NOMO-1 treated with DMSO at 0.1 percent for 48 hours (cell line): Measurements from ENCODE around the gene ITPR1.
A peak's percentile ranks its signal among the peaks of the same experiment; 100 is the strongest.
"Not testable (repeated sequence)": the region's sequence is repeated elsewhere in the genome, so short reads cannot be mapped to it uniquely, and the experiment has no call there.

Source experiments
- DNase-seq: peaks from one replicate; lab custom pipeline; 2025; ENCODE audit not compliant: unreplicated experiment; lab: John Stamatoyannopoulos, UW

ITPR1 gene

GRCh38 chr3:4493014-4493940 is at the start of gene ITPR1:
ITPR1 (plus strand) TSS chr3:4493348; CDS start chr3:4516492, 23,144 bp downstream.
- peak; percentile 99 for DNase-seq

GRCh38 chr3:4447295-4447999 is 45.7 kb upstream of the ITPR1 start:
- no peak for DNase-seq

DNA sequence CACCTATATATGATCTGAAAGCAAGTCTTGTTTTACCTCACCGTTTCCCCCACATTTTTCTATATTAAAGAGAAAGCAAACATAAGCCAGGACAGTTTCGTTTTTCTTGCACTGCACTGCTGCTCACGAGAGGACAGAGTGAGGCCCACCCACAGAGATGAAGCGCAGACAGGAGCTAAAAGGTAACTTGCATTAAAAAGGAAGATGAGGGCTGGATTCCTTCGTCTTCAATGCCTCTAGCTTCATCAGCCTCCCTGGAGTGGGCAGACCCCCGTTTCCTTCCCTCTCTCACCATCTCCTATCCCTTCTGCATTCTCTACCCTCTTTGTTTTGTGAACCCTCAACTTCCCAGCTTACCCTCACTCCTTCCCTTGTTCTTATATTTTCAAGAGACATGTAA is 45.0 kb upstream of the ITPR1 start:
- no peak for DNase-seq

DNA sequence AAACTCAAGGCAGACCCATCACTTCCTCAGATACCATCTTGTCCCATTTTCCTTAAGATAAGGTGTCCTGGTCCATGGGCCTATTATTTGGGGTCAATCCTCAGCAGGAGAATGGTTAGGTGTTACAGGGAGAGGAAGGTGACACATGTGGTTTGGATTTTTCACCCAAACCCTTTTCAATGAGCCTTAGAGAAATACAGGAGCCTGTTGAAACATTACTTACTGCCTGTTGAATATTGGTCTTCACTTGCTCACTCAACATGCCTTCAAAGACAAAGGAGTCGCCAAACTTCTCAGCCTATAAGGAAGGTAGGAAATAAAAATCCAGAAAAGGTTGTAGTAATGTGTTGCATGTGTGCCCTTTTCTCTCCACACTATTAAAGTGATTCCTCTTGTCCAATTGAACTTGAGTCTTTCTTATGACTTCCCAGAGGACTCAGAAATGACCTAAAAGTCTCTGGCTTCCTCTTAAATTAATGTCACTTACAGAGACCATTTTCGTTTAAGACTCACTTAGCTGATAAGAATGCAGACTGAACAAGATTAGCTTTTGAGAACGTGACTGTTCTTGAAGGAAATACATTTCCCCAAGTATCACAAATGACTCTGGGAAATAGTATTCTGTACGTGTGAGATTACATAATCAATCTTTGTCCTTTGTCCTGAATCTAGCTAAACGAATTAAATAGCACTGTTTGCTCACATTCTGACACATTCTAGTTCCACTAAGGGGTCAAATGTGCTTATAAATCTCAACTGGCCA is 43.9 kb upstream of the ITPR1 start:
- DNase-seq = no peak

DNA sequence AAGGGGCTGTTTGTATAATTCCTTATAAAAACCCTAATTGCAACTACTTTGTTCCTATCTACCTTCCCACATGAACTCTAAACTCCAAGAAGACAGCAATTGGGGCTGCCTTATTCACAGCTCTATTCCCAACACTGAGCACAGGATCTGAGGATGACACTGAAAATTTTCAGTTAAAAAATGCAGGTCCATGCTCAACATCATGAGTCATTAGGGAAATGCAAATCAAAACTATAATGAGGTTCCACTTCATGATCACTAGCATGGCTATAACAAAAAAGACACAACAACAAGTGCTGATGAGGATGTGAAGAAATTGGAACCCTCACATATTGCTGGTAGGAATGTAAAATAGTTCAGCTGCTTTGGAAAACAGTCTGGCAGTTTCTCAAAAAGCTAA is 39.0 kb upstream of the ITPR1 start:
- no peak for DNase-seq

DNA sequence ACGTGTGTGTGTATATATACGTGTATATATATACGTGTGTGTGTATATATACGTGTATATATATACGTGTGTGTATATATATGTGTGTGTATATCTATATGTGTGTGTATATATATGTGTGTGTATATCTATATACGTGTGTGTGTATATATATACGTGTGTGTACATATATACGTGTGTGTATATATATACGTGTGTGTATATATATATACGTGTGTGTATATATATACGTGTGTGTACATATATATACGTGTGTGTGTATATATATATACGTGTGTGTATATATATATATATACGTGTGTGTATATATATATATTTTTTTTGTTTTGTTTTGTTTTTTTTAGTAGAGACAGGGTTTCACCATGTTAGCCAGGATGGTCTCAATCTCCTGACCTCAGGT is 36.4 kb upstream of the ITPR1 start:
- DNase-seq = not testable (repeated sequence)

- DNase-seq = no peak
Observed at GRCh38 chr3:4458961-4459360, 34.2 kb upstream of the ITPR1 start.

DNA sequence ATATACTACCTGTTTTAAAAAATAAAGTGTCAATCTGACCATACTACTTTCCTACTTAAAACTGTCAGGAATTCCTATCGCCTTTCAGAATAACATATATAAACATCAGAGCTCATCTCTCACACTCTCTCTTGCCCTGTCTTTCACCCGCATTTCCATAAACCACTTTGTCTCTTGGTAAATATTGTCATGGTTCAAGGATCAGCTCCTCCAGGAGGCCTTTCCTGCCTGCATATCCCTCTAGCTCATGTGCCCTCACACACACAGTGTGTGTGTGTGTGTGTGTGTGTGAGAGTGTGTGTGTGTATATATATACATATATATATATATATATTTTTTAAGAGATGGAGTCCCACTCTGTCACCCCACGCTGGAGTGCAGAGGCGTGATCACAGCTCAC is 32.8 kb upstream of the ITPR1 start:
- no peak for DNase-seq

DNA sequence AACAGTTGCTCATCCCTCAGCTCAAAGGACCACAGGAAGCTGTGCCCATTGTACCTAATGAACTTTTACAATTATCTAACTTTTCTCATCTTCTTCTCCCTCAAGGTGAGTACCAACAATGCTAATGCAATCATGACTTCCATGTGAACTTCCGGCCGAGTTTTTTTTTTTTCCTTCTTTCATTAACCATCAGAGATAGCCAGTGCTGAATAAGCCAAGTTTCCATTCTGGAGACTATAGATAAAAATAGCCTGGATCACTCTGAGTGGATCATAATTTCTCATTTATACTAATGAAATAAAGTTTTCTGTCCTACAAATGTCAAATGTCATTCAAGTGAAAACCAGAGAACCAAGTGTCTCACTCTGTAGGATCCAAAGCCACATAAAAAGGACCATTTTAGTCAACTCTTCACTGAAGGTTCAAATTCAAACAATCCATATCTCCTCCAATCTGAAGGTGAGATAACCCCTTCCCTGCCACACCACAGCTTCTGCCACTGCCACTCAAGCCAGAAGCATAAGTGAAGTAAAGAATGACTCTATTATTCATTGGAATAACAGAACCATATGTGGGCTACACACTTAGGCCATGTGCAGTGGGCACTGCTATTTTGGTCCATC is 31.6 kb upstream of the ITPR1 start:
- no peak for DNase-seq

DNA sequence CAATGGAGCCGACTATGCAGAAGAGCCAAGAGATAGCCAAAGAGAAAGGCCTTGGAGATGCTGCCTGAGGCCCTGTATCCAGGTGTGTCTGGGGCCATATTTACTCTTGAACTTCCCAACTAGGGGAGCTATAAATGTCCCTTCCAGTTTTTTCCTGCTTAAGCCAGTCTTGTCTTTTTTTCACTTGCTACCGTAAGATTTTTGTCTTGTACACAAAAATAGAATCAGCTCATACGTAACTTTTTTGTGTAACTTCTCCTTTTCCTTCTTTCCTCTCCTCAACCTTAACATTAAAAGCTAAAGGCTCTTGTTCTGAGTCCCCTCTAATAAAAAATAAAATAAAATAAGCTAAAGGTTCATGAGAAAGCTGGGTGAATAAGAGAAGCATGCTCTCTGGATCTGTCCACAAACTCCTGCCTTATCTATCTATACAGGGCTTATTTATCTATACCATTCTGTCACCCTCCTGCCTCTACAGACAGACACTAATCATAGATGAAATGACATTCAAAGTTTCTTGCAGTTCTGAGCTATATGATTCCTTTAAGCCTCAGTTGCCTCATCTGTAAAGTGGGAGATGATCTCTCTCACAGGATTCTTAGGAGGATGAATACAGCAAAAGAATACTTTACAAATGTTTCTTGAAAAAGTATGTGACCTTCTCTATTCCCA is 30.6 kb upstream of the ITPR1 start:
- DNase-seq = peak; percentile 57

- no peak for DNase-seq
Observed at GRCh38 chr3:4464576-4464975, 28.6 kb upstream of the ITPR1 start.

DNA sequence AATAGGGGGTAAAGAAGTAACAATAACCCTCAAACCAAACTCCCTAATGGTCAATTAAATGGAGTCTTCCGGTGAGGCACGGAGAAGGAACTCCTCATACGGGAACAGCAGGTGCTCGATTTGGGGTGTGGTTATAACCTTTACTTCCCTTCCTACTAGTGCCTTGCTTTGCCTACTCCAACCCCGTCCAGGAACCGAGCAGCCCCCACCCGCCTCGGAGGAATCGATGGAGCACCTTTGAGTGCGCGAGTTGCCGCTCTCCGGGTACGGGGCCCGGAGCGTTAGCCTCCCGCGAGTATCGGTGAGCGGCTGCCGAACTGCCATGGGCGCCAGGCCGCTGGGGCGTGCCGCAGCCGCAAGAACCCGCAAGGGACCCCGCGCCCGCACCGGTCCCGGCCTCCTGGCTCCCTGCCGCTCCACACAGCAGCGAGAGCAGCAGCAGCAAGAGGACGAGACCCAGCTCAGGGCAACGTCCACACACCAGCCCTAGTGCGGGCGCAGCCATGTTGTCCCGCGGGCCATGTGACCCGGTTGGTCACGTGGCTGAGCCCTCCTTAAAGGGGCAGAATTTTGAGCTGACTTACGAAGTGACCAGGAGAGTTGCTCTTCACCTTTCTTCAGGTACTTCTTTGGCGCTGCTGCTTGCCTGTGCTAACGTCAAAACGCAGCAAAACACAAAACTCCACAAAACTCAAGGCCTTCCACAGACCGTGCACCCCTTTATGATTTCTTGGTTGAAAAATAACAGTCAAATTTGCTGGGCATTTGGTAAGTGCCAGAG is 26.2 kb upstream of the ITPR1 start, which contains the start of gene SUMF1:
Gene SUMF1, minus strand, starts transcription at position 529 of the 781 bp plus-strand sequence. Its CDS starts 24 bp downstream, at position 505.
- DNase-seq = peak; percentile 53

DNA sequence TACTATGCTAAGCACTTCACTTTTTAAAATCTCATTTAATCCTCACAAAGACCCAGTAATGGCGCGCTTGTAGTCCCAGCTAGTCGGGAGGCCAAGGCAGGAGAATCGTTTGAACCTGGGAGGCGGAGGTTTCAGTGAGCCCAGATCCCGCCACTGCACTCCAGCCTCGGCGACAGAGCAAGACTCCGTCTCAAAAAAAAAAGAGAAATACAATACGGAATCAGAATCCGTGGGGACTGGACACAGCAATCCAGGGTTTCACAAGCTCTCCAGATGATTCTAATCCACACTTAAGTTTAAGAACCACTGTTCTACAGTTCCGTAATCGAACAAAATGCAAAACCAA is 25.7 kb upstream of the ITPR1 start:
- no peak for DNase-seq

DNA sequence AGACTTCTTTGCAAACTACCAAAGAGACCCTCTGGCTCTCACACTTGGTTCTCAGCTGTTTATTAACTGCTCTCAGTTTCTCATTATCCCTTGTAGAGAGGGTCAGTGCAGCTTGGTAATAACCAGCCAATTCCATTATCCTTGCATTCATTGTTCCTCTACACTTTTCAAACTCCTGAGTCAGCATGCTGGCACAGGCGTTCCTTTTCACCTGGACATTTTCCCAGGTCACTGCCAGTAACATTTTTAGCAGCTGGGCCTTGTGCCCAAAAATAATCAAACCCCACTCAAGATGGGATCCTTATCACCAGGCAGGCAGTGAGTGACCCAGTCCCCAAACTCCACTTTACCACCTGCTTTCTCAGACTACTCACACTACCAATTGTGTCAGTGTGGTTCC is 21.2 kb upstream of the ITPR1 start:
- no peak for DNase-seq

- no peak for DNase-seq
Observed at GRCh38 chr3:4472312-4472711, 20.8 kb upstream of the ITPR1 start.

DNA sequence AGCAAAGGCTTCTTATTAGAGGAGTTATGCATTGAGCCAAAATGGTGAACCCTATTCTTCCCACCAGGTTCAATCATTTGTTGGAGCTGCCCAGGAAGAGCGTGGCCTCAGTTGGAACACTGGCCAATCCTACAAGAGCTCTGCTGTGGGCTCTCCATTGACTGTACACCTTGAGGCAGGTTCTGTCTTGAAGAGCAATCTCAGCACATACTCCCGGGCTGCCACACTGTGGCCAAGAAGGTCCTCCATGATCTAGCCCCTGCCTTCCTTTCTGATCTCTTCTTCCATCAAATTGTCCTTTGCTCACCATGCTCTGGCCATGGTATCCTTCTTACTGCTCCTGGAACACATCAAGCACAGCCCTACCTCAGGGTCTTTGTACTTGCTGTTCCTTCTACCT is 20.4 kb upstream of the ITPR1 start:
- DNase-seq = no peak

GRCh38 chr3:4474683-4475490 is 18.3 kb upstream of the ITPR1 start:
- DNase-seq = peak; percentile 99

DNA sequence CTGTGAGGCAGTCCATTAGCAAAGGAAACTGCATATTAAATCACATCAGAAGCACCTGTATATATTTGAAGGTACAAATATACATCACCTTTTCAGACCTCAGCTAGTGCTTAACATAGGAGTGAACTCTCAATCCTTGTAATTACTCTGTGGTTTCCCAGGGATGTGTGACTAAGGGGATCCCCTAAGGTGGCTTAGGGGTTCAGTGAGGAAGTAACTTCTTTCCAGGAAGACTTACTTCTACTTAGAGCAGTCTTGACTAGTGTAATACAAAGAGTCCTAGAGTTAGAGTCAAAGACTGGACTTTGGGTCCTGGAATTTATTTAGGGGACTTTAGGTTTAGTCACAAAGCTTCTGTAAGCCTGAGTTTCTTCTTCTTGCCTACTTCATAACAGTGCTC is 17.3 kb upstream of the ITPR1 start:
- peak; percentile 28 for DNase-seq

DNA sequence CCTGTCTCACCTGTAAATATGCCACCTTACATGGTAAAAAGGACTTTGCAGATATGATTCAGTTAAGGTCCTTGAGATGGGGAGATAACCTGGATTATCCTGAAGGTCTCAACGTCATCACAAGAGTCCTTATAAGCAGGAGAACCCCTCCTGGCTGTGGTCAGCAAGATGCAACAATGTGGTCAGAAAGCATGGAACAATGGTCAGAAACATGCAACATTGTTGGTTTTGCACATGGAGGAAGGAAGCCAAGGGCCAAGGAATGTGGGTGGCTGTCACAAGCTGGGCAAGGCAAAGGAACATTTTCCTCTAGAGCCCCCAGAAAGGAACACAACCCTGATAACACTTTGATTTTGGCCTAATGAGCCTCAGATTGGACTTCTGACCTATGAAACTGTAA is 16.7 kb upstream of the ITPR1 start:
- DNase-seq = no peak
